Astrocyte of the spinal cord (primary cell): Measurements from ENCODE around the gene SLTM.
"Not testable (repeated sequence)": the region's sequence is repeated elsewhere in the genome, so short reads cannot be mapped to it uniquely, and the experiment has no call there.

Experiments used
- DNase-seq: peaks from one replicate; pipeline ENCODE4 v3.0.0; 2011; ENCODE audit warnings: low read depth, low spot score
- H3K4me3 ChIP-seq: 2 replicates; pipeline ENCODE4 v1.5.1; 2011; ENCODE audit warnings: low read depth, mild to moderate bottlenecking, low read length, moderate library complexity
- CTCF ChIP-seq: IDR thresholded peaks from 2 replicates; pipeline ENCODE4 v1.5.1; 2012; ENCODE audit warnings: low read depth, mild to moderate bottlenecking, low read length, inconsistent platforms
- in situ Hi-C: cut with HindIII; loops from 2 replicates; pipeline ENCODE4 v1.10.0; 2017; ENCODE audit warnings: low sequenced_read_pairs

Gene SLTM

GRCh38 chr15:58900631-58901030 lies 32.8 kb downstream of the SLTM start:
- in situ Hi-C loops = no loop called here
- no peak for DNase-seq
- no peak overlapping the region for H3K4me3 ChIP-seq
- no peak for TF ChIP-seq CTCF

- H3K4me3 ChIP-seq = no peak overlapping the region
- DNase-seq = no peak
These were observed 35.3 kb downstream of the SLTM start for GRCh38 chr15:58898150-58898680.

DNA sequence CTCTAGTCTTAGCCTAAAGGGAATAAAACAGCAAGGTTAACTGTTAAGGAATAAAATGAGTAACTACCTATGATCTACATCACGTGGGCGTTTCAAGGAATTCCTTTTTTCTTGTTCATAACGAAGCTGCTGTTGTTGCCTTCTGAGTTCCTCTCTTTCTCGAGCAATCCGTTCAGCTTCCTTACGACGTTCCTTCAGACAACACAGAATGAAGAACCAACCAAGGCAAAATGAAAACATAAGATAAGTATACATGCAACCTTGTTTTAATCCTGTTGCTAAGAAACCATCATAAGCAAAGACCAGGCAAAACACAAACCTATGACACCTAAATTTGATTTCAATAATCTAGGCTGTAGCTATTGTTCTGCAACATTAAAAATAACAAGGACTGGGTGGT lies 44.1 kb downstream of the SLTM start:
- in situ Hi-C loops = no loop called here
- DNase-seq = no peak
- no peak overlapping the region for H3K4me3 ChIP-seq
- TF ChIP-seq CTCF = no peak

More at GRCh38 chr15:58898150-58898680, 35.3 kb downstream of the SLTM start:
- in situ Hi-C loops = no loop called here
- TF ChIP-seq CTCF = no peak

DNA sequence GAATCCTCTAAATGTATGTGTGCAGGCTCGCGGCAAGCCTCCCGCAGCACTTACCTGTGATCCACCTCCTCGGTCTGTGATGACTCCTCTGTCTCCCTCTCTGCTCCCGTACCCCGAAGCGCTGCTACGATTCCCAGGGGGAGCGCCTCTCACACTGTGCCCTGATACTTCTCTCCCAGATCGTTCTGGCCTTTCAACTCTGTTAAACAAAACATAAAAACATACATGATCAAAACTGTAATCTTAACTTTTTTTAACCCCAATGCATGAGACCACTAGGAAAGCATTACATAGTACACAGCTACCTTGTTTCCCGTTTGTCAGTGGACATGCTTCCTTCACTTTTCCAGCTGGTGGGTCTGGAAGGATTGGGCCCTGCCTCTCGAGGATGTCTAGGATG lies 46.6 kb downstream of the SLTM start:
- TF ChIP-seq CTCF = no peak
- H3K4me3 ChIP-seq = no peak overlapping the region
- DNase-seq = no peak
- in situ Hi-C loops = no loop called here

GRCh38 chr15:58883926-58884325 lies 49.6 kb downstream of the SLTM start:
- in situ Hi-C loops, DNase-seq, H3K4me3 ChIP-seq: not testable (repeated sequence)

DNA sequence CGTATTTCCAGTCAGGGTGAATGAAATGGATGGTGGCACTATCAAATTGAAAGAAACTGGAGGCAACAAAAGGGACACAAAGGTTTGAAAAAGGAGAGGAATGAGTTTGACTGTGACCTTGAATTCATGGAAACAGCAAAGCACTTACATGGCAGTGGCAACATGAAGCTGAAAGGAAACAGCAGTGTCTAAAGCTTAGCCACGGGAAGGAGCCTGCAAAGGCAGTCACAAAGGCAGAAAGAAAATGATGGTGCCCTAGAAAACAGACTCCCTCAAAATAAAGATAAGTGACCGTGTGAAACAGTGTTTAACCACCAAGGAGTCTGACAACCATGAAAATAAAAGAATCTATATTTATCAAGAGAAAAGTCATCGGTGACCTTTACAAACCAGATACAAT lies 51.2 kb downstream of the SLTM start:
- DNase-seq = no peak
- no peak overlapping the region for H3K4me3 ChIP-seq
- no peak for TF ChIP-seq CTCF
- in situ Hi-C loops = no loop called here

DNA sequence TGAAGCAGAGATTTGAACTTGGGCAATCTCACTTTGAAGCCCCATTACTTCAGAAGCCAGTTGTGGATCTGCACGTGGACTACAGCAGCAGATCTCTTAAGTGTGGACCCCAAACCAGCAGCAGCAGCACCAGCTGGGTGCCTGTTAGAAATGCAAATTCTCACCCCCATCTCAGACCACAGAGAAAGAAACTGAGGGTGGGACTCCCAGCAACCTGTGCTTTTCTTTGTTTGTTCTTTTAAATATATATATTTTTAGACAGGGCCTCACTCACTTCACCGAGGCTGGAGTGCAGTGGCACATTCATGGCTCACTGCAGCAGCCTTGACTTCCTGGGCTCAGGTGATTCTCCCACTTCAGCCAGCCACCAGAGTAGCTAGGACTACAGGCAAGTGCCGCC lies 53.2 kb downstream of the SLTM start:
- H3K4me3 ChIP-seq = no peak overlapping the region
- no peak for TF ChIP-seq CTCF
- in situ Hi-C loops = no loop called here

More for the DNA sequence above, 53.2 kb downstream of the SLTM start:
- DNase-seq = no peak
